GM10266 (cell line): ENCODE results near the gene TP53I13.

ENCODE experiments used
- DNase-seq: peaks from one replicate; pipeline ENCODE4 v3.0.0; 2012; ENCODE audit errors: extremely low spot score
- CTCF ChIP-seq: IDR thresholded peaks from 2 replicates; pipeline ENCODE4 v1.5.1; 2012; ENCODE audit warnings: mild to moderate bottlenecking, low read depth; ENCODE audit not compliant: control insufficient read depth, insufficient read depth; ENCODE audit errors: missing control alignments

The TP53I13 gene

GRCh38 chr17:29583324-29584248, 15.1 kb downstream of the TP53I13 start:
- no peak for DNase-seq
- TF ChIP-seq CTCF = no peak

DNA sequence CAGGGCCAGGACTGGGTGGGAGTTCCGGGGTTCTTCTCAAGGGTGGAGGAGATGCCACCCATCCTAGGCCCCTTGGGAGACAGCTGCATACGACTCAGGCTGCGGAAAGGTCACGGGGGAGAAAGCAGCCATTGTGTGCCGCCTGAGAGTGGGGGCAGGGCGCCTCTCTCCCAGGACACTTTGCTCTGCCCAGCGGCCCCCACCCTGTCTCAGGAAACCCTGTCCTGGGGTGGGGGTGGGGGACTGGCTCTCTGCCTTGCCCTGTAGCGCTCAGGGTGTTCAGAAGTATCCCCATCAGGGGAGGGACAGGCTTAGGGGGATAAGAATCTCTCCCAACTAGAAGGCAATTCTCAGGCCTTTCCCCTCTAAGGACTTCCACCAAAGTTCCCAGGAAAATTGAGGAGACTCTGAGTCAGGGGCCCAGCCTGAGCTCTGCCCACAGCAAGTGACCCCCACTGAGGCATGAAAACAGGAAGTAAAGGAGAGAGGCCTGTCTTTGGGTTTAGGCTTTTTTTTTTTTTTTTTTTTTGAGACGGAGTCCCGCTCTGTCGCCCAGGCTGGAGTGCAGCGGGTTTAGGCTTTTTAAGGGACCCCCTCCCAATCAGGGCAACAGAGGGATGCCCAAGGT, 16.1 kb downstream of the TP53I13 start:
- no peak for DNase-seq
- TF ChIP-seq CTCF = no peak

GRCh38 chr17:29585080-29585751, 16.7 kb downstream of the TP53I13 start:
- DNase-seq = peak; percentile 66
- TF ChIP-seq CTCF = peak; percentile 61

DNA sequence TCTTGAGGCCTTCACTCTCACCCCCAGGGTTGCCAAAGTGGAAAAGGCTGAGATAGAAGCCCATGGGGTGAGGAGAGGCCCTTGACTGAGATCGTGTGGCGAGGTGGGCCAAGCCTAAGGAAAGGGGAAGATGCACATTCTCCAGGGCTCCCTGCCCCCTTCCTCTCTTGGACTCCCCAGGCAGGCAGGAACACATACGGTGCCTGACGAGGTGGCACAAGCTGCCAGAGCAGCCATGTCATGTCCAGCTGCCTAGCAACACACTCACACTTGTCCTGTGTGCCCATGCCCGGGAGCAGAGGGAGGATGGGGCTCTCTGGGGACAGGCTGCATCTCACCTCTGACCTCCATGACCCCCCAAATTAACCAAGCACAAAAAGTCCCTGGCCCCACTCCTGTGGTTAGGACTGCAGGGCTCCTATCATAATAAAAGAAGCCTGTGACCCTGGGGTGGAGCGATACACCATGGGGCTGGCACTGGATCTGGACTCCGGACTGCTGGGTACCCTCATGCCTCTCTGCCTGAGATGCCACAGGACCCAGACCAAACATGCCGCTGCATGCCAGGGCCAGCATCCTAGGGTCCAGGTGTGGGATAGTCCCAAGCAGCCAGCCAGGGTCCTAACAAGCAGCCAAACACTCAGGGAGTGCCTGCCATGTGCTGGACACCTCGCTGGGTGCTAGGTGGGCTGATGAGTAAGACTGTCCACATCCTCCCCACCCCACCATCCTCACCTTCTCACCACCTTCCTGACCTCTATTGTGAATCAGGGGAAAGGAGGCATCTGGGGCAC, 18.4 kb downstream of the TP53I13 start:
- no peak for DNase-seq

DNA sequence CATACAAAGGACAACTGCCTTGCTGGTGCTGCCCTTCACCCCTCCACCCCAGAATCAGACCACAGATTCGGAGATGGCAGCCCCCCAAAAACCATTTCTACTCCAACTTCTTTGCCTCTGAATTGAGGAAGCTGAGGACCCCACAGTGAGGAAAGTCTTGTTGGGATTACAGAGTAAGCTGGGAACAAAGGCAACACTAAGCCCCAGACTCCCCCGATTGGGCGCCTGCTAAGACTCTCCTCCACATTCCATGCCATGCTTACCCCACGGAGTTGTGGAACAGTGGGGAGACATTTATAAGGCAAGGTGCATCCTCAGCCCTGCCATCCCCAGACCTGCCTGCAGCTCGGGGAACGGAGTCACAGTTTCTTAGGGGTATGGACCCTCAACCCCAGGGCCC, 19.1 kb downstream of the TP53I13 start:
- TF ChIP-seq CTCF = no peak
- no peak for DNase-seq

More for the DNA sequence above, 18.4 kb downstream of the TP53I13 start:
- no peak for TF ChIP-seq CTCF

DNA sequence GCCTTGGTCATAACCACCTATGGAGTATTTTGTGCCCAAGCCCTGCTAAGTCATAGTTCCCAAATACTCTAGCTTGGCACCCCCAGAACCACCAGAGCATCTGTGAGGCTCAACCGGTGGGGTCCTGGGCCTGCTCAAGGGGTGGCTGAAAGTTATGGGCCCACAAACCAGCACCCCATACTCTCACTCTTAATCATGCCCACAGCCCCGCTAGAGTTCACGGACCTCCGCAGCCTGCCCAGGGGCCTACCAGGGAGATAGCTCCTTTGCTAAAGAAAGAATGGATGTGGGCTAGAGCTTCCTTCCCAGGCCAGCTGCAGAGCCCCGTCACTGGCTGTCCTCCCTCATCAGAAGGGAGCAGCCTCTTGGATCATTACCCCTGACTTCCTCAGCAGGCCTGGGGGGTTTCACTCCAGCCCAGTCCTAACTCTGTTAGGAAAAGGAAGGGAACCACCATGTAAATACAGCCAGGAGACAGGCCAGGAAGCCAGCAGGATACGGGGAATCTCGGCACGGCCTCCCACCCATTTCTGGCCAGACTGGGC, 19.6 kb downstream of the TP53I13 start:
- DNase-seq = no peak
- no peak for TF ChIP-seq CTCF
